Measurements from ENCODE around the gene ANKRD35. TPM values are rescaled to one million over a fixed set of nuclear protein-coding genes. Genes with fewer than 3 reads are reported as not detected.
"Not testable (repeated sequence)": the region's sequence is repeated elsewhere in the genome, so short reads cannot be mapped to it uniquely, and the experiment has no call there.

Gene ANKRD35
- total RNA-seq, 5 donors from 2014 or later (not counting 1 experiment from before 2014, with no cell fraction given): 0.09 TPM; not detected in 4

DNA sequence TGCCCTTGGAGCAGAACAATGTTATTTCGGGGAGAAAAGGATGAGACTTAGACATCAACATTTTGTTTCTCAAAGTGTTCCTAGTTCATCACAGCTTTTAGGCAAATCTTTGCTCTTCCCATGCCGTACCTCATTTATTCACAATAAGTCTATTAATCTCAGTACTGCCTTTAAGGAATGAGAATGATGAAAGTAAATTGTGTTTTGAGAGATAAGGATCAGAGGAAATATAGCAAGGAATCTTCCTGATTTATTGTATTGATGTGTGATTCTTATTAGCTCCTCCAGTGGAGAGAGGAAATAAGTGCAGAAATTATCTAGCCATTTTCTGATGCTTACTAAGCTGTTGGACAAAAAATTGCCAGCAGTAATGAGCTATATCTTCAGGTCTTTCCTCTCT is 59.6 kb downstream of the ANKRD35 start:
- Histone ChIP-seq H3K27ac (ENCODE audit: low read length) (no peak overlapping the region), H3K27me3 (replicated peaks in 1 of 2; ENCODE audit: control insufficient read depth in 2 of 2, extremely low read depth in 1 of 2, insufficient read depth in 2 of 2, low read length in 1 of 2) (no peaks in the 10 kb centered on the region), H3K36me3 (ENCODE audit: control insufficient read depth in 2 of 2, extremely low read depth in 1 of 2, insufficient read depth in 1 of 2, low read length in 1 of 2) (peaks cover 5 to 52% of the 10 kb centered on the region in 2 donors), H3K4me1 (ENCODE audit: control insufficient read depth in 1 of 2, extremely low read depth in 1 of 2, insufficient read depth in 2 of 2, low read length in 2 of 2) (peaks cover 14 to 17% of the 10 kb centered on the region in 2 experiments), H3K4me3 (ENCODE audit: control insufficient read depth in 1 of 2, extremely low read depth in 1 of 2, low read length in 1 of 2) (no peak overlapping the region), H3K9me3 (no peaks in the 10 kb centered on the region)
- H3K4me1 Mint-ChIP-seq: peaks cover 30 to 35% (median 30%) of the 10 kb centered on the region in 3 donors
- CTCF ChIA-PET: interaction anchor here in 1 of 2 donors (0.6 to 2.1 kb wide), 3 partner anchors 19 to 225 kb away, joined by 3 to 11 read pairs (median 4); partner anchors contain the start of gene NUDT17
- peak overlapping the region; percentile 65 to 98 (median 98) for H3K4me3 Mint-ChIP-seq
- H3K27me3 Mint-ChIP-seq: no peaks in the 10 kb centered on the region
- no CpG with 5 or more reads among the region's 2 CpGs for WGBS (ENCODE audit: insufficient coverage)
- peaks cover 45% of the 10 kb centered on the region for H3K36me3 Mint-ChIP-seq
- ATAC-seq (replicated peaks in 1 of 4): no peak
- no peaks in the 10 kb centered on the region for H3K9me3 Mint-ChIP-seq
- POLR2A ChIA-PET: interaction anchor here (0.6 to 1.3 kb wide), 2 partner anchors 73 to 102 kb away, joined by 3 to 6 read pairs; partner anchors contain the start of gene RBM8A (in 1 of the 2)
- DNase-seq: no peak
- no peak overlapping the region for H3K27ac Mint-ChIP-seq

GRCh38 chr1:145824499-145824842 is 61.2 kb downstream of the ANKRD35 start:
- DNase-seq (peak in 1 of 35 experiments; percentile 15), ATAC-seq (replicated peaks in 1 of 4) (no peak)
- Histone ChIP-seq H3K4me3 (ENCODE audit: control insufficient read depth in 1 of 2, extremely low read depth in 1 of 2, low read length in 1 of 2) (peak overlapping the region; percentile 97 to 99), H3K27me3 (replicated peaks in 1 of 2; ENCODE audit: control insufficient read depth in 2 of 2, extremely low read depth in 1 of 2, insufficient read depth in 2 of 2, low read length in 1 of 2) (no peaks in the 10 kb centered on the region), H3K27ac (ENCODE audit: low read length) (peak overlapping the region; percentile 70), H3K36me3 (ENCODE audit: control insufficient read depth in 2 of 2, extremely low read depth in 1 of 2, insufficient read depth in 1 of 2, low read length in 1 of 2) (peaks cover 5 to 37% of the 10 kb centered on the region in 2 donors), H3K9me3 (no peaks in the 10 kb centered on the region), H3K4me1 (ENCODE audit: control insufficient read depth in 1 of 2, extremely low read depth in 1 of 2, insufficient read depth in 2 of 2, low read length in 2 of 2) (peaks cover 14 to 17% of the 10 kb centered on the region in 2 experiments)
- Mint-ChIP-seq H3K27me3 (no peaks in the 10 kb centered on the region), H3K4me3 (peak overlapping the region; percentile 98), H3K36me3 (peaks cover 32% of the 10 kb centered on the region), H3K9me3 (no peaks in the 10 kb centered on the region), H3K4me1 (peaks cover 29 to 36% (median 30%) of the 10 kb centered on the region in 3 donors), H3K27ac (peak overlapping the region; percentile 96)
- ChIA-PET CTCF (interaction anchor here in 1 of 2 donors (0.6 kb wide), 1 partner anchor 35 kb away, joined by 3 read pairs; no protein-coding TSS in a partner anchor), POLR2A (interaction anchor here in 1 of 2 donors (0.8 to 1.1 kb wide), 2 partner anchors 35 to 61 kb away, joined by 3 read pairs; partner anchors contain the start of gene ANKRD35)
- 0% methylated on average over 2 of the region's 7 CpGs for WGBS (ENCODE audit: insufficient coverage)

- WGBS (ENCODE audit: insufficient coverage): under 1% methylated on average over 79 of the region's 89 CpGs
- POLR2A ChIA-PET: interaction anchor here in 1 of 2 donors (0.6 to 1.1 kb wide), 3 partner anchors 36 to 172 kb away, joined by 3 read pairs; partner anchors contain the start of gene ANKRD35
- CTCF ChIA-PET: interaction anchor here (0.5 to 0.6 kb wide), 3 partner anchors 35 to 193 kb away, joined by 3 to 6 read pairs (median 3); no protein-coding TSS in a partner anchor
These were observed 61.8 kb downstream of the ANKRD35 start, which contains the start of the genes POLR3C and RNF115 for GRCh38 chr1:145823565-145824498. POLR3C (plus strand) TSS chr1:145824200; CDS start chr1:145825777, 1,577 bp downstream. RNF115 (minus strand) TSS chr1:145824095; CDS start chr1:145823873, 222 bp downstream.

GRCh38 chr1:145822779-145823331 is 62.8 kb downstream of the ANKRD35 start:
- H3K36me3 ChIP-seq (ENCODE audit: control insufficient read depth in 2 of 2, extremely low read depth in 1 of 2, insufficient read depth in 1 of 2, low read length in 1 of 2): peaks cover 0 to 21% of the 10 kb centered on the region in 2 donors
- H3K9me3 Mint-ChIP-seq; ATAC-seq (replicated peaks in 1 of 4); H3K9me3 ChIP-seq; H3K4me3 ChIP-seq (ENCODE audit: control insufficient read depth in 1 of 2, extremely low read depth in 1 of 2, low read length in 1 of 2); H3K27ac Mint-ChIP-seq; DNase-seq; H3K27ac ChIP-seq (ENCODE audit: low read length); H3K27me3 ChIP-seq (replicated peaks in 1 of 2; ENCODE audit: control insufficient read depth in 2 of 2, extremely low read depth in 1 of 2, insufficient read depth in 2 of 2, low read length in 1 of 2); H3K27me3 Mint-ChIP-seq; CTCF ChIA-PET: not testable (repeated sequence)
- Mint-ChIP-seq H3K4me1 (peaks cover 25 to 37% (median 29%) of the 10 kb centered on the region in 3 donors), H3K36me3 (peaks cover 19% of the 10 kb centered on the region), H3K4me3 (peak overlapping the region in 1 of 3 donors; percentile 98)
- H3K4me1 ChIP-seq (ENCODE audit: control insufficient read depth in 1 of 2, extremely low read depth in 1 of 2, insufficient read depth in 2 of 2, low read length in 2 of 2): peaks cover 14 to 20% of the 10 kb centered on the region in 2 experiments
- POLR2A ChIA-PET: interaction anchor here in 1 of 2 donors (0.6 kb wide), 1 partner anchor 42 kb away, joined by 13 read pairs; no protein-coding TSS in a partner anchor
- no CpG with 5 or more reads among the region's 16 CpGs for WGBS (ENCODE audit: insufficient coverage)

More at GRCh38 chr1:145823565-145824498, 61.8 kb downstream of the ANKRD35 start, which contains the start of the genes POLR3C and RNF115:
- H3K27ac ChIP-seq (ENCODE audit: low read length): peak within 1 kb of the TSS; percentile 70
- no peaks in the 10 kb centered on the region for H3K27me3 Mint-ChIP-seq
- DNase-seq: peak; percentile 78 to 92 (median 85)
- no peaks in the 10 kb centered on the region for H3K9me3 Mint-ChIP-seq
- H3K9me3 ChIP-seq: no peaks in the 10 kb centered on the region
- H3K4me3 Mint-ChIP-seq: peak within 1 kb of the TSS; percentile 98
- H3K36me3 Mint-ChIP-seq: peaks cover 27% of the 10 kb centered on the region
- H3K4me3 ChIP-seq (ENCODE audit: control insufficient read depth in 1 of 2, extremely low read depth in 1 of 2, low read length in 1 of 2): peak within 1 kb of the TSS; percentile 97 to 99
- ATAC-seq (replicated peaks in 1 of 4): peak; percentile 96 to 98 (median 98)
- H3K4me1 Mint-ChIP-seq: peaks cover 25 to 38% (median 32%) of the 10 kb centered on the region in 3 donors
- H3K4me1 ChIP-seq (ENCODE audit: control insufficient read depth in 1 of 2, extremely low read depth in 1 of 2, insufficient read depth in 2 of 2, low read length in 2 of 2): peaks cover 14 to 20% of the 10 kb centered on the region in 2 experiments
- peaks cover 2 to 30% of the 10 kb centered on the region in 2 donors for H3K36me3 ChIP-seq (ENCODE audit: control insufficient read depth in 2 of 2, extremely low read depth in 1 of 2, insufficient read depth in 1 of 2, low read length in 1 of 2)
- H3K27me3 ChIP-seq (replicated peaks in 1 of 2; ENCODE audit: control insufficient read depth in 2 of 2, extremely low read depth in 1 of 2, insufficient read depth in 2 of 2, low read length in 1 of 2): no peaks in the 10 kb centered on the region
- H3K27ac Mint-ChIP-seq: peak within 1 kb of the TSS; percentile 96

DNA sequence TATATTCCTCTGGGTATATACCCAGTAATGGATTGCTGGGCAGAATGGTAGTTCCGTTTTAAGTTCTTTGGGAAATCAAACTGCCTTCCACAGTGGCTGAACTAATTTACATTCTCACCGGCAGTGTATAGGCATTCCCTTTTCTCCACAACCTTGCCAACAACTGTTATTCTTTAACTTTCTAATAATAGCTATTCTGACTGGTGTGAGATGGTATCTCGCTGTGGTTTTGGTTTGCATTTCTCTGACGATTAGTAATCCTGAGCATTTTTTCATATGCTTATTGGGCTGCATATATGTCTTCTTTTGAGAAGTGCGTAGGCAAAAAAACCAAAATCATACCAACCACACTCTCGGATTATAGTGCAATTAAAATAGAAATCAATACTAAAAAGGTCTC is 67.6 kb downstream of the ANKRD35 start:
- H3K27me3 Mint-ChIP-seq; H3K4me1 ChIP-seq (ENCODE audit: control insufficient read depth in 1 of 2, extremely low read depth in 1 of 2, insufficient read depth in 2 of 2, low read length in 2 of 2); H3K9me3 ChIP-seq; POLR2A ChIA-PET; CTCF ChIA-PET; H3K36me3 ChIP-seq (ENCODE audit: control insufficient read depth in 2 of 2, extremely low read depth in 1 of 2, insufficient read depth in 1 of 2, low read length in 1 of 2); DNase-seq; H3K27ac ChIP-seq (ENCODE audit: low read length); H3K9me3 Mint-ChIP-seq; H3K36me3 Mint-ChIP-seq; H3K27me3 ChIP-seq (replicated peaks in 1 of 2; ENCODE audit: control insufficient read depth in 2 of 2, extremely low read depth in 1 of 2, insufficient read depth in 2 of 2, low read length in 1 of 2); H3K27ac Mint-ChIP-seq; H3K4me3 Mint-ChIP-seq; H3K4me3 ChIP-seq (ENCODE audit: control insufficient read depth in 1 of 2, extremely low read depth in 1 of 2, low read length in 1 of 2); ATAC-seq (replicated peaks in 1 of 4): not testable (repeated sequence)
- H3K4me1 Mint-ChIP-seq: peaks cover 0 to 12% (median 7%) of the 10 kb centered on the region in 3 donors
- no CpG with 5 or more reads among the region's 6 CpGs for WGBS (ENCODE audit: insufficient coverage)

All from T-cell (primary cell).